VCaP (cell line): ENCODE measurements around the gene ACTA1.
"Not testable (repeated sequence)": the region's sequence is repeated elsewhere in the genome, so short reads cannot be mapped to it uniquely, and the experiment has no call there.

Source experiments
- H3K27ac ChIP-seq: fragments of 450-650 bp; 2 replicates; pipeline ENCODE4 v1.5.1; 2017
- TF ChIP-seq, protein P1 (sequence below): fragments of 450-650 bp; conservative IDR thresholded peaks from 2 replicates; pipeline ENCODE4 v1.5.1; 2017; ENCODE audit warnings: mild to moderate bottlenecking, moderate library complexity

ACTA1 gene

DNA sequence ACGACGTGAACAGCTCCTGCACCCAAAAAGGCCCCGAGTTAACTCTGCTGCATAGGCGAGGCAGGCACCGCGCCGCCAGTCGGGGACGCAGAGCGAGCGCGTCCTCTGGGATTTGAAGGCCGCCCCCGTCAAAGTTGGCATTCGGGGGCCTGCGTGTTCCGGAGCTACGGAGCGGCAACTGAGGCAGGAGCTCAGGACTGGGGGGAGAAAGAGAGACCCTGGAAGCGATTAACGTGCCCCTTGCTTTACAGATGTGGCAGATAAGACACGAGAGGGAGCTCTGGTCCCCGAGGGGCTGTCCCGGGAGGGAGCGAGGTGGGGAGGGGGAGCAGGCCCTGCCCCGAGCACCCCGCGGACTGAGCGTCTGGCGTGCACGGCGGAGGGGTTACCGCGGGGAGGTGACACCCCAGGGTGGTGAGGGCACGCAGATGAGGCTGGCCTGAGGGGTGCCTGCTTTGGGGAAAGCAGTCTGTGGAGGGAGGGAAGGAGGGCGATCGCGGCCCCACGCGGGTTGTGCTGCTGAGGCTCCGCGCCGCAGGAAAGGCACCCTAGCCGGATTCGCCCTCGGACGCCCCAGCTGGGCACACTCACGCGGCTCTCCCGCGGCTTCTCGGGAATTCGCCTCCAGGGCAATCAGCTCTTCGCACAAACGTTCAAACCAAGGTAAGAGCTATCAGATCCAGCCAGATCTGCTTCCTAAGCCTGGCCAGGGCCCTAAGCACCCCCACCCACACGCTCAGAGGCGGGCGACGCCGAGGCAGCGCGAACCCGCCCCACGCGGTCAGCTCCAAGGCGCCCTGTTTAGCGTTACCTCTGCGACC lies 26.5 kb downstream of the ACTA1 start:
- no peak overlapping the region for H3K27ac ChIP-seq
- TF ChIP-seq, protein P1, sequence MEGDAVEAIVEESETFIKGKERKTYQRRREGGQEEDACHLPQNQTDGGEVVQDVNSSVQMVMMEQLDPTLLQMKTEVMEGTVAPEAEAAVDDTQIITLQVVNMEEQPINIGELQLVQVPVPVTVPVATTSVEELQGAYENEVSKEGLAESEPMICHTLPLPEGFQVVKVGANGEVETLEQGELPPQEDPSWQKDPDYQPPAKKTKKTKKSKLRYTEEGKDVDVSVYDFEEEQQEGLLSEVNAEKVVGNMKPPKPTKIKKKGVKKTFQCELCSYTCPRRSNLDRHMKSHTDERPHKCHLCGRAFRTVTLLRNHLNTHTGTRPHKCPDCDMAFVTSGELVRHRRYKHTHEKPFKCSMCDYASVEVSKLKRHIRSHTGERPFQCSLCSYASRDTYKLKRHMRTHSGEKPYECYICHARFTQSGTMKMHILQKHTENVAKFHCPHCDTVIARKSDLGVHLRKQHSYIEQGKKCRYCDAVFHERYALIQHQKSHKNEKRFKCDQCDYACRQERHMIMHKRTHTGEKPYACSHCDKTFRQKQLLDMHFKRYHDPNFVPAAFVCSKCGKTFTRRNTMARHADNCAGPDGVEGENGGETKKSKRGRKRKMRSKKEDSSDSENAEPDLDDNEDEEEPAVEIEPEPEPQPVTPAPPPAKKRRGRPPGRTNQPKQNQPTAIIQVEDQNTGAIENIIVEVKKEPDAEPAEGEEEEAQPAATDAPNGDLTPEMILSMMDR, result no peak

DNA sequence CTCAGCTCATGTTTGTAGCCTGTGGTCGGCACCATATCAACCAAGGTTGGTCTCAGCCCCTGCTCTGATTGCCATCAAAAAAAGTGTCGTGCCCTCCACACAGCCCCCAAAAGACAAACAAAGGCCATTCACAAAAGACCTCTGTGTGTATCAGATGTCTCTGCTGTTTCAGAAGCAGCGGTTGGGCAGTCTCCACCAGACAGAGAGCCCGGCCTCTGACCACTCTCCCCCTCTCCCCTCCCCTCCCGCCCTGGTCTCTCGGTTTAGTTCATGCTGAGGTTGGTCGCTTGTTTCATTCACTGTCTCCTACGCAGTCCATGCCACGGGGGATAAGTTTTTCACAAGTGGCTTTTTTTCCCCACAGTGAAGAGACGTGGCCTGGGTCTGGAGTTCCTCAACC lies 27.1 kb downstream of the ACTA1 start:
- TF ChIP-seq, protein P1, result no peak
- H3K27ac ChIP-seq, result no peak overlapping the region

DNA sequence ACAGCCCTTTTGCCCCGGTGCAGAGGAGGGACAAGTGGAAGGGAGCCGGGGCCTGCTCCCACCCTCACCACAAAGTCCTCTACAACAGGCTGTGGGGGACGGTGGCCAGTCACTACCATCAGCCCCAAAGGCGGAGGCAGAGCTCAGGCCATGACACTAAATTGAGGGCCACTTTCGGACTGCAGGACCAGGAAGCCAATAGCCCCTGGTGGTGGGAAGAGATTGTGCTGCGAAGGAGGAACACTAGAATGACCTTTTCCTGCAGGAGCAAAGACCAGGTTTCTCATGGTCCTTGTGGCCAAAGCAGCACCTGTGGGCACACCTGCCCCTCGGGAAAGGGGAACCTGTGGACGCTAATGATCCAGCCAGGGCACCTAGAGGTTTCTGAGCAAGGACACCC lies 30.3 kb downstream of the ACTA1 start:
- no peak overlapping the region for H3K27ac ChIP-seq
- TF ChIP-seq, protein P1, result no peak

DNA sequence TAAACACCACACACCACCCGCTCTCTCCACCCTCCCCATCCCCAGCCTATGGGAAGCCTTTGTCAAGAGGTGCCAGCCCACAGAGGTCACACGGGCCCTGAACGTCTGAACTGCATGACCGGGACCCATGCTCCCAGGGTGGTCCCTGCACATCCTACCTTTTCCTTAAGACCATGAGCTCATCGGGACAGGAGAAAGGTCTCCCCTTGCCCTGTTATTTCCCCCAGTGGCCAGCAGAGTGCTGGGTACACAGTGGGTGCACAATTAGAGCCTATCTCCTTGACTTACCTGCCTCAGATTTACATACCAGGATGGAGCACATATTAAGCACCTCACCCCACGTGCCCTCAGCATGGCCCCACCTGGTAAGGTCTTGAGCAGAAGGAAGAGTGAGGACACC lies 30.9 kb downstream of the ACTA1 start:
- H3K27ac ChIP-seq, result no peak overlapping the region
- TF ChIP-seq, protein P1, result no peak

DNA sequence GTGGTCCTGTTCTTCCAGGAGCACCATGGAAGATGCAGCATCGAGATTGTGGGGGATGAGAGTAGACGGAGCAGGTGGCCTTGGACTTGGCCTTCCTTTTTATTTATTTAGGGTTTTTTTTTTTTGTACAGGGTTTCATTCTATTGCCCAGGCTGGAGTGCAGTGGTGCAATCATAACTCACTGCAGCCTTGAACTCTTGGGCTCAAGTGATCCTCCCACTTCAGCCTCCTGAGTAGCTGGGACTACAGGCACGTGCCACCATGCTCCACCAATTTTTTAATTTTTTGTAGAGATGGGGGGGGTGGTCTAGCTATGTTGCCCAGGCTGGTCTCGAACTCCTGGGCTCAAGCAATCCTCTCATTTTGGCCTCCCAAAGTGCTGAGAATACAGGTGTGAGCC lies 31.6 kb downstream of the ACTA1 start:
- not testable (repeated sequence) for H3K27ac ChIP-seq

DNA sequence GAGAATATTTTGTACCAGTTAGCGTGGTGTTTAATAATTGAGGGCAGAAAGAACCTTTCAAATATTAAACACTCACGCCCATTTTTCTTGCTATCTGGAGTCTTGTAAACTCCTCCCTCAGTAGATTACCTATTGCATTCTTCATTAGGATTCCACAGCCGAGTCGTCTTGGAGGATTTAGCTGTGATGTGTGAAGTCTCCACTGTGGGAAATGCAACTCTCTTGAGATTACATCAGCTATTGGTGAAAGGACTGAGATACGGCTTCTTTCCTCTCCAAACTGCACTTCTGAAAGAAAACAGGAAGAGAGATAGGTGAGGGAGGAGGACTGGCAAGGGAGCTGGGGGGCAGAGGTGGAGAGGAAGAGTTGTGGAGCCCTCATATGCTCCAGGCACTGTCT lies 36.1 kb downstream of the ACTA1 start:
- no peak overlapping the region for H3K27ac ChIP-seq
- TF ChIP-seq, protein P1, result no peak

DNA sequence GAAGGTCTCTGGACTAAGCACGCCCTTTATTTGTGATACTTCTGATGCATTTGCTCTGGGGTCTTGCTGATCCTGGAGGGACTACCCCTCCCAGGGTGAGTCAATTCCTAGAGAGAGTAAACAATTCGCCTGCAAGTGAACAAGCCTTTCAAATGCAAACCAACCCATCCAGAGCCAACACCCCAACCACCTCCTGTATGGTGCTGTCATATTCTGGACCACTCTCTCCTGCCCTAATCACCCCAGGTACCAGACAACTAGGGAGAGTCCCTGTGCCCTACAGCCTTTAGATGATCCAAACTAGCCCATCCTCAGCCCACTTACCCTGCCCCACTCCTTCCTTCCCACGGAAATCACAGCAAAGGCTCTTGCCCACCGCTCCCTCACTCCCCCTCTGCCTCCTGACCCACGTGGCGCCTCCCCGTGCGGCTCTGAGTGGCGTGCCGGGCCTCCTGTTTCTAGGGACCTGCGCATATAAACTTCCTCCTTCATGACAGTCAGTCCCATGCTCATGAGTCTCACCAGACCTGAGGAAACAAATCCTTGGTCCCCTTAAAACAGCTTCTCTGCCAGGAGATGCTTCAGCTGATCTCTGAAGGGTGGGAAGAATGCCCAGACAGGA lies 37.2 kb downstream of the ACTA1 start:
- no peak overlapping the region for H3K27ac ChIP-seq
- TF ChIP-seq, protein P1, result no peak

DNA sequence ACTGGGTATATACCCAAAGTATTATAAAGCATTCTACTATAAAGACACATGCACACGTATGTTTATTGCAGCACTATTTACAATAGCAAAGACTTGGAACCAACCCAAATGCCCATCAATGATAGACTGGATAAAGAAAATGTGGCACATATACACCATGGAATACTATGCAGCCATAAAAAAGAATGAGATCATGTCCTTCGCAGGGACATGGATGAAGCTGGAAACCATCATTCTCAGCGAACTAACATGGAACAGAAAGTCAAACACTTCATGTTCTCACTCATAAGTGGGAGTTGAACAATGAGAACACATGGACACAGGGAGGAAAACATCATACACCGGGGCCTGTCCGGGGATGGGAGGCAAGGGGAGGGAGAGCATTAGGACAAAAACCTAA lies 39.4 kb downstream of the ACTA1 start:
- not testable (repeated sequence) for H3K27ac ChIP-seq
